Osteocyte (in vitro differentiated cells): ENCODE measurements around the gene SH3RF1. TPM values are rescaled to one million over a fixed set of nuclear protein-coding genes. Genes with fewer than 3 reads are reported as not detected.

Source experiments
- DNase-seq: peaks from one replicate; pipeline ENCODE4 v3.0.0; 2021; ENCODE audit warnings: mixed read lengths; ENCODE audit not compliant: unreplicated experiment; ENCODE audit errors: extremely low spot score
- H3K27ac Mint-ChIP-seq: one replicate; pipeline ENCODE4 v1.8.0; 2021; ENCODE audit warnings: mild to moderate bottlenecking, mixed read lengths; ENCODE audit not compliant: unreplicated experiment
- H3K27me3 Mint-ChIP-seq: one replicate; pipeline ENCODE4 v1.8.0; 2021; ENCODE audit warnings: mixed read lengths; ENCODE audit not compliant: unreplicated experiment
- H3K36me3 Mint-ChIP-seq: one replicate; pipeline ENCODE4 v1.8.0; 2021; ENCODE audit warnings: mixed read lengths; ENCODE audit not compliant: unreplicated experiment
- H3K4me1 Mint-ChIP-seq: one replicate; pipeline ENCODE4 v1.8.0; 2021; ENCODE audit warnings: mixed read lengths; ENCODE audit not compliant: unreplicated experiment
- H3K4me3 Mint-ChIP-seq: one replicate; pipeline ENCODE4 v1.8.0; 2021; ENCODE audit warnings: mild to moderate bottlenecking, moderate library complexity, mixed read lengths; ENCODE audit not compliant: unreplicated experiment
- H3K9me3 Mint-ChIP-seq: one replicate; pipeline ENCODE4 v1.8.0; 2021; ENCODE audit warnings: mixed read lengths; ENCODE audit not compliant: unreplicated experiment
- CTCF ChIP-seq: fragments of 200-600 bp; sonication (generic); IDR thresholded peaks from 2 replicates; pipeline ENCODE4 v1.5.0; 2021; ENCODE audit warnings: antibody characterized with exemption, mild to moderate bottlenecking, moderate library complexity
- total RNA-seq: library from RNA; stranded (reverse); gene quantifications from 2 replicates; pipeline ENCODE4 v1.2.1, GENCODE V29; 2021

The SH3RF1 gene
- total RNA-seq, 1 donor from 2014 or later: 31.8 TPM

GRCh38 chr4:169054879-169055278, 215.9 kb downstream of the SH3RF1 start:
- H3K27me3 Mint-ChIP-seq: no peaks in the 10 kb centered on the region
- H3K4me1 Mint-ChIP-seq: peaks cover 6% of the 10 kb centered on the region
- no peaks in the 10 kb centered on the region for H3K9me3 Mint-ChIP-seq
- TF ChIP-seq CTCF: no peak
- no peak for DNase-seq
- H3K27ac Mint-ChIP-seq: no peak overlapping the region
- no peak overlapping the region for H3K4me3 Mint-ChIP-seq
- H3K36me3 Mint-ChIP-seq: no peaks in the 10 kb centered on the region

GRCh38 chr4:169052594-169052945, 218.2 kb downstream of the SH3RF1 start:
- H3K4me1 Mint-ChIP-seq: peaks cover 6% of the 10 kb centered on the region
- no peaks in the 10 kb centered on the region for H3K27me3 Mint-ChIP-seq
- no peak for TF ChIP-seq CTCF
- no peak overlapping the region for H3K4me3 Mint-ChIP-seq
- H3K27ac Mint-ChIP-seq: no peak overlapping the region
- no peaks in the 10 kb centered on the region for H3K9me3 Mint-ChIP-seq
- no peak for DNase-seq
- H3K36me3 Mint-ChIP-seq: no peaks in the 10 kb centered on the region

GRCh38 chr4:169051761-169052593, 218.8 kb downstream of the SH3RF1 start:
- Mint-ChIP-seq H3K9me3 (no peaks in the 10 kb centered on the region), H3K4me3 (no peak overlapping the region), H3K4me1 (peaks cover 3% of the 10 kb centered on the region), H3K27ac (no peak overlapping the region), H3K36me3 (no peaks in the 10 kb centered on the region), H3K27me3 (no peaks in the 10 kb centered on the region)
- DNase-seq: no peak
- no peak for TF ChIP-seq CTCF

- Mint-ChIP-seq H3K4me3 (no peak overlapping the region), H3K9me3 (no peaks in the 10 kb centered on the region), H3K27ac (no peak overlapping the region), H3K27me3 (no peaks in the 10 kb centered on the region), H3K4me1 (peaks cover 3% of the 10 kb centered on the region), H3K36me3 (no peaks in the 10 kb centered on the region)
- no peak for TF ChIP-seq CTCF
- DNase-seq: no peak
Measured at GRCh38 chr4:169050881-169051760, 219.6 kb downstream of the SH3RF1 start.

GRCh38 chr4:169050284-169050683, 220.5 kb downstream of the SH3RF1 start:
- no peaks in the 10 kb centered on the region for H3K36me3 Mint-ChIP-seq
- H3K27ac Mint-ChIP-seq: no peak overlapping the region
- no peak for DNase-seq
- H3K9me3 Mint-ChIP-seq: no peaks in the 10 kb centered on the region
- H3K27me3 Mint-ChIP-seq: no peaks in the 10 kb centered on the region
- TF ChIP-seq CTCF: no peak
- peaks cover 3% of the 10 kb centered on the region for H3K4me1 Mint-ChIP-seq
- H3K4me3 Mint-ChIP-seq: no peak overlapping the region
